K562 (cell line): Measurements from ENCODE around the gene PRR14. TPM values are rescaled to one million over a fixed set of nuclear protein-coding genes. Genes with fewer than 3 reads are reported as not detected.
A peak's percentile ranks its signal among the peaks of the same experiment; 100 is the strongest.

Experiments used
- BCLAF1 ChIP-seq, 2 experiments: fragments of 450-650 bp in 1 of 2; IDR thresholded peaks; 2 replicates each; pipeline ENCODE4 v1.6.1; 2011 to 2017; ENCODE audit warnings: low read depth in 2 of 2, antibody characterized with exemption in 1 of 2, borderline replicate concordance in 1 of 2, low read length in 1 of 2, mild to moderate bottlenecking in 1 of 2, mixed read lengths in 1 of 2; ENCODE audit not compliant: control insufficient read depth in 1 of 2
- CCNT2 ChIP-seq: IDR thresholded peaks from 2 replicates; pipeline ENCODE4 v1.6.1; 2011; ENCODE audit warnings: borderline replicate concordance, low read depth, mild to moderate bottlenecking, moderate library complexity, mixed read lengths, low read length; ENCODE audit not compliant: insufficient read length; ENCODE audit errors: extremely low read depth
- FOS ChIP-seq: IDR thresholded peaks from 3 replicates; pipeline ENCODE4 v1.6.1; 2011; ENCODE audit not compliant: insufficient read length; ENCODE audit errors: extremely low read depth
- FOXP1 ChIP-seq: sonication (generic); formaldehyde crosslinking; IDR thresholded peaks from 2 replicates; pipeline ENCODE4 v1.8.0; 2022; ENCODE audit warnings: mild to moderate bottlenecking, missing genetic modification reagents
- GTF3C2 ChIP-seq: IDR thresholded peaks from 3 replicates; pipeline ENCODE4 v1.6.1; 2011; ENCODE audit warnings: borderline replicate concordance, mild to moderate bottlenecking, moderate library complexity; ENCODE audit not compliant: insufficient read length; ENCODE audit errors: extremely low read depth
- HMG20A ChIP-seq: fragments of 450-650 bp; formaldehyde crosslinking; conservative IDR thresholded peaks from 2 replicates; pipeline ENCODE4 v1.4.0; 2020; ENCODE audit warnings: mild to moderate bottlenecking, mixed read lengths
- MNT ChIP-seq, 2 experiments: fragments of 450-650 bp; conservative IDR thresholded peaks; 2 replicates each; pipeline ENCODE4 v1.6.1; 2017; ENCODE audit warnings: mild to moderate bottlenecking in 2 of 2, moderate library complexity in 2 of 2
- SMARCB1 ChIP-seq: IDR thresholded peaks from 2 replicates; pipeline ENCODE4 v1.6.1; 2011; ENCODE audit warnings: improper control_type of control experiment, low read depth; ENCODE audit not compliant: insufficient read length
- SP2 ChIP-seq: IDR thresholded peaks from 2 replicates; pipeline ENCODE4 v1.6.1; 2011; ENCODE audit warnings: mild to moderate bottlenecking, low read depth, low read length, moderate library complexity; ENCODE audit not compliant: poor library complexity, severe bottlenecking; ENCODE audit errors: extremely low read depth
- SRSF1 ChIP-seq: fragments of 200-400 bp; formaldehyde crosslinking; IDR thresholded peaks from 2 replicates; pipeline ENCODE4 v1.6.1; 2017; ENCODE audit warnings: mild to moderate bottlenecking, low read depth, low read length, moderate library complexity
- ZBTB33 ChIP-seq: sonication (generic); formaldehyde crosslinking; IDR thresholded peaks from 2 replicates; pipeline ENCODE4 v1.8.1; 2023; ENCODE audit warnings: mild to moderate bottlenecking, missing genetic modification reagents
- ZNF512 ChIP-seq: IDR thresholded peaks from 2 replicates; pipeline ENCODE4 v1.6.1; 2016; ENCODE audit warnings: missing genetic modification characterization, missing compliant biosample characterization
- polyA plus RNA-seq, 8 experiments: library from polyadenylated mRNA; depleted of rRNA in 4 of 8; stranded (reverse) in 5 of 8; unstranded in 3 of 8; fragments of >200 nt; fragmentation: Nextera tagmentation in 2 of 8; fragmentation: Illumina TruSeq in 1 of 8; extraction: Ambion mirVana in 2 of 8; extraction: Trizol in 1 of 8; gene quantifications; 2 replicates each; pipeline versions ENCODE4 v1.2.1 to v1.2.3, GENCODE V29; 2011 to 2014; ENCODE audit warnings: inconsistent platforms in 1 of 8, missing spikeins in 1 of 8
- total RNA-seq, 7 experiments: library from RNA; depleted of rRNA in 6 of 7; stranded (reverse); fragments of >200 nt in 6 of 7; fragmentation: Illumina TruSeq in 2 of 7; extraction: Trizol in 2 of 7; gene quantifications; 2 replicates each; pipeline versions ENCODE4 v1.2.1 to v1.2.3, GENCODE V29; 2011 to 2021; ENCODE audit warnings: low replicate concordance in 1 of 7

Gene PRR14
- total and polyA plus RNA-seq, 9 of the 15 experiments (the other 6 are each of a cell fraction or from before 2014, with no cell fraction given): 2.2 to 63.1 (median 11.5) TPM

GRCh38 chr16:30657866-30658730 lies 7.3 kb downstream of the PRR14 start, which contains the start of gene FBRS (continued):
- TF ChIP-seq ZBTB33 (CRISPR knock-in tag) (peak; percentile 77), HMG20A (CRISPR knock-in tag) (no peak), SP2 (peak; percentile 50), FOXP1 (CRISPR knock-in tag) (peak; percentile 76; the same call in 1 of the 2 replicates), SMARCB1 (no peak), ZNF512 (tag) (no peak), SRSF1 (no peak), BCLAF1 (IDR thresholded peaks at IDR 0.05; ENCODE audit: borderline replicate concordance in 1 of 2, control insufficient read depth in 1 of 2, low read depth in 2 of 2, low read length in 1 of 2) (peak in 1 of 2 experiments; percentile 80; a peak in 1 of 4 replicates), CCNT2 (peak; percentile 95), MNT (conservative IDR thresholded peaks at IDR 0.05) (peak; percentile 38 to 70), FOS (peak; percentile 79), GTF3C2 (no peak)
